ENCODE results near the gene PARD3.

- no peak for TF ChIP-seq CTCF (conservative IDR thresholded peaks at IDR 0.05 in 1 of 2, IDR thresholded peaks at IDR 0.05 in 1 of 2; ENCODE audit: low read depth in 1 of 2, low read length in 2 of 2)
- TF ChIP-seq EZH2 (IDR thresholded peaks at IDR 0.05; ENCODE audit: low read length, missing control alignments), result no peak
Observed at GRCh38 chr10:34151931-34152330, 663.2 kb downstream of the PARD3 start.

Data from fibroblast of lung (primary cell).